Right lung (tissue), 5 donors: ENCODE measurements around the gene HEXIM2. TPM values are rescaled to one million over a fixed set of nuclear protein-coding genes. Genes with fewer than 3 reads are reported as not detected.

Experiments
- DNase-seq, 2 donors: peaks; one replicate each; pipeline ENCODE4 v3.0.0-alpha.2; 2013
- polyA plus RNA-seq, 5 donors: library from polyadenylated mRNA; unstranded; fragments of 120-200 nt; gene quantifications; one replicate each; pipeline versions ENCODE4 v1.2.1 to v1.2.3, GENCODE V29; 2013; ENCODE audit warnings: inconsistent platforms in 1 of 5, low replicate concordance in 1 of 5; ENCODE audit not compliant: insufficient read length in 5 of 5, insufficient read depth in 1 of 5

HEXIM2 gene
- polyA plus RNA-seq, 5 donors, result 8.0 to 11.1 (median 10.7) TPM

- no peak for DNase-seq
Measured at GRCh38 chr17:45143094-45143670, 18.5 kb upstream of the HEXIM2 start.

- DNase-seq, result peak; percentile 86 to 88
Measured at GRCh38 chr17:45143767-45144198, 17.9 kb upstream of the HEXIM2 start.

GRCh38 chr17:45144199-45145034, 17.3 kb upstream of the HEXIM2 start:
- DNase-seq, result peak in 1 of 2 donors; percentile 80

GRCh38 chr17:45145035-45145389, 16.7 kb upstream of the HEXIM2 start:
- no peak for DNase-seq

- no peak for DNase-seq
Measured at GRCh38 chr17:45146166-45146565, 15.5 kb upstream of the HEXIM2 start.

- DNase-seq, result no peak
Measured at GRCh38 chr17:45146592-45146889, 15.1 kb upstream of the HEXIM2 start.

GRCh38 chr17:45146890-45147580, 14.6 kb upstream of the HEXIM2 start:
- DNase-seq, result no peak

- DNase-seq, result peak; percentile 93 to 94
Measured at GRCh38 chr17:45147581-45148182, 14.0 kb upstream of the HEXIM2 start.

GRCh38 chr17:45148183-45149036, 13.3 kb upstream of the HEXIM2 start, which contains the start of gene HEXIM1:
Gene HEXIM1, plus strand, starts transcription at chr17:45148475. Its CDS starts 716 bp downstream, at chr17:45149191.
- DNase-seq, result peak; percentile 100

GRCh38 chr17:45149037-45149668, 12.5 kb upstream of the HEXIM2 start:
- peak; percentile 90 to 91 for DNase-seq

- DNase-seq, result peak; percentile 70 to 73
Measured at GRCh38 chr17:45149669-45150664, 11.7 kb upstream of the HEXIM2 start.

GRCh38 chr17:45150911-45151809, 10.5 kb upstream of the HEXIM2 start:
- peak in 1 of 2 donors; percentile 52 for DNase-seq

GRCh38 chr17:45155029-45155428, 6.6 kb upstream of the HEXIM2 start:
- DNase-seq, result no peak

GRCh38 chr17:45155483-45155882, 6.2 kb upstream of the HEXIM2 start:
- DNase-seq, result peak in 1 of 2 donors; percentile 40

- DNase-seq, result no peak
Measured at GRCh38 chr17:45156242-45156641, 5.4 kb upstream of the HEXIM2 start.

GRCh38 chr17:45160447-45161287, 1.0 kb upstream of the HEXIM2 start:
- peak; percentile 79 to 80 for DNase-seq

GRCh38 chr17:45162025-45162687, 481 bp downstream of the HEXIM2 start:
- no peak for DNase-seq
